GM18508 (cell line): ENCODE data around the gene TEDC1.

Source experiments
- ATAC-seq: cut with Tn5 transposase; IDR thresholded peaks from one replicate; pipeline ENCODE4 v1.9.1; 2021; ENCODE audit warnings: moderate number of reproducible peaks; ENCODE audit not compliant: insufficient read depth, unreplicated experiment

TEDC1 gene

DNA sequence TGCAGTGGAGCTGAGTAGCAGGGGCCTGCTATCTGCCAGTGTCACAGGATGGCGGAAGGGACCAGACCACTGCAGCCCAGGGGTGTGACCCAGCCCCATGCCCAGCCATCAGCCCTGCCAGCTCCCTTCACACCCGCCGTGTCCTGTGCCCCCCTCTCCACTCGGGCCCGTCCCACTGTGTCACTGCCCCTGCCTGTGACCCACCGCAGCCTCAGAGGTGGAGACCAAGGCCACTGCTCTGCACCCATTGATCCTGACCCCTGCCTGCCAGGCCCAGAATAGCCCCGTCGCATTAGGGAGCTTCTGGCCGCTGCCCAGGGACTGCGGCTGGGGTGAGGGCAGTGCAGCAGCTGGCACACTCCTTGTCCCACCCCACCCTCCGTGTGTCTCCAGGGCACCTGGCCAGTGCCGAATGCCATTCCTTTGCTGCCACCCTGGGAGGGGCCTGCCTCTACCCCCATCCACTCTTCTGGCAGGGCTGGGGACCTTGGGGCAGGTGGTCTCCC lies 18.5 kb upstream of the TEDC1 start:
- no peak for ATAC-seq

DNA sequence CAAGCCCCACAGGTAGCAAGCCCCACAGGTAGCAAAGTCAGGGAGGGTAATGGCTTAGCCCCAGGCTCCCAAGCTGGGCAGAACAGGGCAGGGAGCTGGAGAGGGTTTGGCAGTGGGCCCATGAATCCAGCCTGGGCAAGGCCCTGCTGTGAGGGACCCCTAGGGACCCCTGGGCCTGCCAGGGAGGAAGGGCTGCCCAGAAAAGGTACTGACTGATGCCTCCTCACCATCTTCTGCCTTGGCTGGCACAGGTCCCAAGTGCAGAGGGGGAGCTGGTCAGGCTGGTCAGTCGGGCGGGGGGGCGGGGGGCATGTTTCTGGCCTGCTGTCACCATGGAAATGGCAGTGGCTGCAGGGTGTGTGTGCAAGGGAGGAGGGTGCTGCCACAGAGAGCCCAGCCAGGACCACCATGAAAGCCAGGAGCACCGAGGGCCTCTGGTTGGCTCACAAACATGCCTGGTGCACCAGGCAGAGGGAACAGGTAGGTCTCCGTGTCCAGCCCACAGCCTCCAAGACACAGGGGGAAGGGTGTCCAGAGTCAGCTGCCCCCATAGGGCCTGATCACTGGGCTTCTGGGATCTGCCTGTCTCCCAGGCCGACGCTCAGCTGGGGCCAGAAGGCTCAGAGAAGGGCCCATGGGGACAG lies 17.9 kb upstream of the TEDC1 start:
- ATAC-seq = no peak

DNA sequence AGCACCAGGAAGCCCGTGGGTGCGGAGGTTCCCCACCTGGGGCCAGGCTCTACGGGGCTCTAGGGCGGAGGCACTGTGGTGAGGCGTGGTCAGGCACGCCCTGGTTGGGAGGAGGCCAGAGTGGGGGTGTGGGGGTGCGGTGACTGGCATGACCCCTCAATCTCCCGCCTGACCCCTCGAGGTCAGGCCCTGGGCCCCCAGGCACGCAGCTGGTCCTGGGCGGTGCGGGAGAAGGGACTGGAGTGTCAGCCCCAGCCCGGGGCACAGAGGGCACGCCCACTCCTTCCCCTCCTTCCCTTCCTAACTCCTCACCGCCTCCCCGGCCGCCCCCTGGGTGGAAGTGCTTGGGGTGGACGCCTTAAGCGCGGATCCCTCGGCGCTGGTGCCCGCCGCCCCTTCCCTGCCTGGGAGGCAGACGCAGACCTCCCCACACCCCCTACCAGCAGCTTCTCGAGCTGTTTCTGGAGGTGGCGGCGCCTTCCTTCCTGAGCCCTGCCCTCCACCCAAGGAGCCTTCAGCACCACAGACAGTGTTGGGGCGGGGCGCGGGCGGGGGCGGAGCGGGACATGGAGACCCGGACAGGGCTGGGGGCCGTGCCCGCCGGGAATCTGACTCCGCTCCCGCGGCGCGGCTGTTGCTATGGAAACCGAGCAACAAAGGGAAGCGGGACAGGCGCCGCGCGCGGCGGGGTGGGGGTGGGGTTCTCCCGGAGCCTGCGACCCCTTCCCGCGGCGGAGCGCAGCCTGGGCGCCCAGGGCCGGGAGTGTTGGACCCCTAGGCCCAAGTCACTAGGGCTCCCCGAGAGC lies 17.2 kb upstream of the TEDC1 start:
- no peak for ATAC-seq

DNA sequence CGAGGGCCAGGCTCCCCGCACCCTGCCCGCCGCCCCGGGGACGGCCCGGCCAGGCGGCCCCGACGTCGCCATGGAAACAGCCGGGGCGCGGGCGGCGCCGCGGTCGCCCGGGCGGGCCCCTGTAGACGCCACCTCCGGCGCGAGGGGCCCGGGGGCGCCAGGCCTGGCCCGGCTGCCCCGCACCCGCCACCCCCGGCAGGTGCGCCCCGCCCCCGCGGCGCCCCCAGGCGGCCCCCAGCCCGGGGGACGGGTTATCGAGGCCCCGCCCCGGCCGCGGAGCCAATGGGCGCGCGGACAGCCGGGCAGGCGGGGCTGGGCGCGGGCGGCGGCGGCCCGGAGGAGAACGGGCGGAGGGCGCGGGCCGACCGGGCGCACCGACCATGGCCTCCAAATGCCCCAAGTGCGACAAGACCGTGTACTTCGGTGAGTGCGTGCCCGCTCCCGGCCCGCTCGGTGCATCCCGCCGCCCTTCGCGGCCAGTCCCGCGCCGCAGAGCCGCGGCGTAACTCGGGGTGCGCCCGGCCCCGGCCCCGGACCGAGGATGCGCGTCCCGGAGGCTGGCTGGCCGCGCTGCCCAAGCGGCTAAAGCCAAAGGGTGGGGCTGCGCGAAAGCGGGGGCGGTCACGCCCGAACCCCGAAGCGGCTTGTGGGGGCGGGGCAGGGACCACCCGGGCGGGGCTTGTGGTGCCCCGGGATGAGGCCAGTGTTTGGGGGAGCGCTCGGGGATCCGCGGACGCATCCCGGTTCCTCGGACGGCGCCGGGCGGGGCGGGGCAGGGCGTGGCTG lies 16.4 kb upstream of the TEDC1 start, which contains the start of gene CRIP2:
Gene CRIP2 (plus strand): TSS at position 339 of the 786 bp plus-strand sequence. CDS start 42 bp downstream, at position 381.
- ATAC-seq = no peak

DNA sequence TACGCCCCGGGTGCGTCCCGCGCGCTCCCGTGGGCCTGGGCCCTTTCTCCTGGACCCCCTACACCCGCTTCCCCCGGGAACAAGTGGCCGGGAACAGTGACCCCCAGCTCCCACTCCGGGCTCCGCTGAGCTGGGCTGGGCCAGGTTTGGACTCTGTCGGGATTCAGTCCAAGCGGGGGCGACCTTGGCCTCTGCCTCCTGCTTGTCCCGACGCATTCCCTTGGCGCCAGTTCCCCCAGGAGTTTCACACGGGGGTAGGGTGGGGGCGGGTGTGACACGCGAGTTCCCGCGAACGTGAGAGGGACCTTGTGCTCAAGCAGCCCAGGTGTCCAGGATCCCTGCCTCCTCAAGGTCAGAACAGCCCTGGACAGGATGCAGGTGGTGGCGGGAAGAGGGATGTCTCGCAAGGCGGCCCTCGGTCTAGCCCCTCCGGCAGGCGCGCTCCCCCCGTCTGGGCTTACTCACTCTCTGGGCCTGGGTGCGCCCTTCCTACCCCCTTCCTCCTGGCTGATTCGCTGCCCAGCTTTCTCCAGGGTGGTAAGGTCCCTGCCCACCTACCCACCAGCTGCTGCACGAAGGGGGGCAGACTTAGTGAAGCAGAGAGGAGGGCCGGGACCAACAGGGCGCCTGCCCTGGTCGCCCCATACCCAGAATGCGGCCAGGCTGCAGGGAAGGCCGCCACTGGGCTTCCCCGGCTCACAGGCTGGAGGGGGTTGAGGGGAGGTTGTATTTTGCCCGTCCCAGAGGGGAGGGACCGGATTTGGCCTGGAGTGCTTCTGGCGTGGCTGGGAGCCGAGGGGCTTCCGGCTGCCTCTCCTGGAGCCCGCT lies 15.6 kb upstream of the TEDC1 start:
- no peak for ATAC-seq

DNA sequence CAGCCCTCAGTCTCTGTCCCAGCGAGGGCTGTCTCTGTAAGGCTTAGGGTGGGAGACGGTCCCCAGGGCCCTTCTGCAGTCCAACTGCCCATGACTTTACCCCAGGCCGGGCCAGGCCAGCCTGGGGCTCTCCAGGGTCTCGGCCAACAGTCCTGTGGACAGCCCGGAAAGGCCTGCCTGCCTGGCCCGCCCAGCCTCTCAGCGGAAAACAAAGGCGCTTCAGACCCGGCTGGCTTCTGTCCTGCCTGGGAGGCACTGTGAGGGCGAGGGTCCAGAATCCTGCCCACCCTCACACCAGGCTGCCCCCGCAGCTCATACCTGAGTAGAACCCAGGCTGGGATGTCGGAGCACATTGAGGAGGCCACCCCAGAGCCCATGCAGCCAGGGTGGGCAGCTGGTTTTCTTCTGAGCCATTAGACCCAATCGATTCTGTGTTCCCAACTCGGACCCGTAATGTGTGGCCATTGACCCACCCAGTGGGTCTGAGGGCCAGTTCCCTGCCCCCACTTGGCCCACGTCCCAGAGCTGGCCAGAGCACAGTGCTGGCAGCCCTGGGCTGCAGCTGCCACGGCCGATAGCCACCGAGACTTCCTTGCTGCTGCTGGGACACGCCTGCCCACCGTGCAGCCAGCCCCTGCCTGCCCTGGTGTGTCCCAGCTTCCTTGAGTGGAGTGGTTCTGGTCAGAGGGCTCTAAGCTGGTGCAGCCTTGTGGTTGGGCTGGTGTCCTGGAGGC lies 14.8 kb upstream of the TEDC1 start:
- ATAC-seq = no peak

DNA sequence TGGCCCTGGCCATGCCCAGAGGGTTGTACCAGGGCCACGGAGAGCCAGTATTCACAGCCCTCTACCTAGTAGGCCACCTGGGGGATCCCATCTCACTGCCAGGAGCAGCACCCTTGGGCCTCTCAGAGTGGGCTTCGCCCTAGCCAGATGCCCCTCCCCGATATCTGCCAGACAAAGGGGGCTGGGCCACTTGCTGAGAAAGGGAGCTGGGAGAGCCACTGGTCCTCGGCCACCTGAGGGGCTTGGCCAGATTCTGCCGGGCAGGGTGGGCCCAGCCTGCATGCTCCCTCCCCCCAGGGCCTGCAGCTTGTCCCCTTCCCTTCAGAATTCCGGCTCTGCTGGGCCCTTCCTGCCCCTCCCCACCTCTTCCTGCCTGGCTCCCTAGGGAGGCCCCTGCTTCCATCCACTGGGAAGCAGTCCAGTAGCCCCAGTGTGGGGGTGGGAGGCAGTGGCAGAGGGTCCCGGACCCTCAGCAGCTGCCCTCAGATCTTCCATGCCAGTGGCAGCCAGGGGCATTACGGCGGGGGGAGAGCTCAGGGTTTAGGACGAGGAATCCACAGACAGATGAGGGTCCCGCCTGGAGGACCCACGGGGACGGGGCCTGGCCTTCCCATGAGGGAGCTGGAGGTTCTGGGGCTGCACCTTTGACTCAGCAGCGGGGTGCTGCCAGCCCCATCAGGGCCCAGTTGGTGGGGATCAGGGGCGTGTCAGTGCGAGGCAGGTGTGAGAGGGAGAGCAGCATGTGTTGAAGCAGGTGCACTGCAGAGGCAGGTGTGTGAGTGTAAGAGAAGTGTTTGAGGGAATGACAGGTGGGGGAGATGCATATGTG lies 14.0 kb upstream of the TEDC1 start:
- ATAC-seq = no peak

DNA sequence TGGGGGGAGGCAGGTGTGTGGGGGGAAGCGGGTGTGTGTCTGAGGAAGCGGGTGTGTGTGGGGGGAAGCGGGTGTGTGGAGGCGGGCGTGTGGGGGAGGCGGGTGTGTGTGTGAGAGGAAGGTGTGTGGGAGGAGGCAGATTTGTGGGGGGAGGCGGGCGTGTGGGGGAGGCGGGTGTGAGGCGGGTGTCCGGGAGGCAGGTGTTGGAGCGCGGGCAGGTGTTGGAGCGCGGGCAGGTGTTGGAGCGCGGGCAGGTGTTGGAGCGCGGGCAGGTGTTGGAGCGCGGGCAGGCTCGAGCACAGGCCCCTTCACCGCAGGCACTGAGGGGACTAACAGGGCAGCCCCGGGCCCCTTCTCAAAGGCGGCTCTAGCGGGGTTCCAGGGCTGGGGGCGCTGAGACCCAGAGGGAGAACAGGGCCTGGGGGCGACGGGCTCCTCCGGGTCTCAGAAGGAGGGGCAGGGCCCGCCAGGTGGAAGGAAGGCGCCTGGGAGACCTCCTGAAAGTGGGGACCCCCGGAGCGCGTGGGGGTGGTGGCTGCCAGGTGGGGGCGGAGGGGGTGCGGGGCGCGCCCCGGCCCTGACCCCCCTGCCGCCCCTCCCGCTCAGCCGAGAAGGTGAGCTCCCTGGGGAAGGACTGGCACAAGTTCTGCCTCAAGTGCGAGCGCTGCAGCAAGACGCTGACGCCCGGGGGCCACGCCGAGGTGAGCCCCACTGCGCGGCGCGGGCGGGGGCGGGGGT lies 13.2 kb upstream of the TEDC1 start:
- no peak for ATAC-seq

DNA sequence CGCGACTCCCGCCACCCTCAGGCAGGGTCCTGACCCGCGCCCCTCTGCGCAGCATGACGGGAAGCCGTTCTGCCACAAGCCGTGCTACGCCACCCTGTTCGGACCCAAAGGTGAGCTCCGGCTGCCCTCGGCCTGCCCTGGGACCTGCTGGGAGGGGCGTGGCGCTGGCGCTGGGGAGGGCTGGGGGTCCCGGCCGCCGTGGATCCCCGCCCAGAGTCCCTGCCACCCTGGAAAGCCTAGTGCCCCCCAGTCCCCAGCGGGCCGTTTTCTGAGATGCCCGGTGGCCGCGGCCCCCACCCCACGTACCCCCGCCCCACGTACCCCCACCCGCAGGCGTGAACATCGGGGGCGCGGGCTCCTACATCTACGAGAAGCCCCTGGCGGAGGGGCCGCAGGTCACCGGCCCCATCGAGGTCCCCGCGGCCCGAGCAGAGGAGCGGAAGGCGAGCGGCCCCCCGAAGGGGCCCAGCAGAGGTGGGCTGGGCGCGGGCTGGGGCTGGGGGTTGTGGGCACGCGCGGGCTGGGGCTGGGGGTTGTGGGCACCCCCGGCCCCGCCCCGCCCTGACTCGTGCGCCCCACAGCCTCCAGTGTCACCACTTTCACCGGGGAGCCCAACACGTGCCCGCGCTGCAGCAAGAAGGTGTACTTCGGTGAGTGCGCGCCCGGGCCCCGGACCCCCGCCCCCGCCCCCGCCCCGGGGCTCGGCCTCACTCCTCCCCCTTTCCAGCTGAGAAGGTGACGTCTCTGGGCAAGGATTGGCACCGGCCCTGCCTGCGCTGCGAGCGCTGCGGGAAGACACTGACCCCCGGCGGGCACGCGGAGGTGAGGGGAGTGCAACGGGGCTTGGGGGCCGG lies 12.4 kb upstream of the TEDC1 start:
- no peak for ATAC-seq

DNA sequence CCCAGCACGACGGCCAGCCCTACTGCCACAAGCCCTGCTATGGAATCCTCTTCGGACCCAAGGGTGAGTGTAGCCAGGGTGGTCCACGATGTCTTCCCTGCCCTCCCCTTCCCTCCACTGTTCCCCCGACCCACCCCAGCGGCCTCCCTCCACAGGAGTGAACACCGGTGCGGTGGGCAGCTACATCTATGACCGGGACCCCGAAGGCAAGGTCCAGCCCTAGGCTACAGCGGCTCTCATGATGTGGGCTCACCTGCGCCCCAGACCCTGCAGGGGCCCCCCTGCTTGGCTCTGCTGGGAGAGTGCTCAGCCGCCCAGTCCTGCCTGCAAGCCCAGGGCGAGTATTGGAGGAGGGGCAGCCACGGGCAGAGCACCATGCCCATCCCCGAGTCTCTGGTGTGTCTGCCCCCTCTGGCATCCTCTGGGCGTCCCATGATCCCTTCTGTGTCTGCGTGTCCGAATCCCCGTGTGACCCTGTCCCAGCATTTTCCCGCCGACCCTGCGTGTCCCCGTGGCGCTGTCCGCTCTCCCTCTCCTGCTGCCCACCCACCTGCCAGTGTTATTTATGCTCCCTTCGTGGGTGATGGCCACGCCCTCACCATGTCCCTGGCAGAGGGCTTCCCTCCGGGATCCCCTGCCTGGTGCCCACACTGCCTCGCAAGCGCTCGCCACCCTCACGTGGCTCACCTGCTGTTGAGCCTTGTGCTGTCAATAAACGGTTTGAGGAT lies 11.5 kb upstream of the TEDC1 start:
- ATAC-seq = no peak

DNA sequence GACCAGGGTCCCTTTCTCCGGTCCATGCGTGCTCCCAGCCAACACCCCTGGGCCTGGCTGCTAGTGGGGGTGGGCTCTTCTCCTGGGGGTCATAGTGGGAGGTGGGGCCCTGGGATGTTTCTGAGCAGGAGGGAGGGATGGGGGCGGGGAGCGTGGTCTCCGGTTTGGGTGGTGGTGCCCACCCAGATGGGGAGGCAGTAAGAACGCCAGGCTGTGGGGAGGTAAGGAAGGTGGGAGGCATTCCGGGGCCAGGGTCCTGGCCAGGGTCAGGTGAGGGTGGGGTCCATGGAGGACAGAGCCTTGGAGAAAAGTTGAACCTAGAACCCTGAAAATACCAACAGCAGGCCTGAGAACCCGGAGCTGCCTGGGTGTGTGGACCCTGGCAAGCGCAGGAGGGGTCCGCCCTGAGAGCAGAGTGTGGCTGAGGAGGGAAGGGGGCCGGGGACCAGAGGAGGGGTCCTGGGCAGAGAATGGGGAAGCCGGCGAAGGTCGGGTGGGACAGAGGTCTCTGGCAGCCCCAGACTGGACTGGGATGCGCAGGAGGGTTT lies 10.8 kb upstream of the TEDC1 start:
- ATAC-seq = no peak

DNA sequence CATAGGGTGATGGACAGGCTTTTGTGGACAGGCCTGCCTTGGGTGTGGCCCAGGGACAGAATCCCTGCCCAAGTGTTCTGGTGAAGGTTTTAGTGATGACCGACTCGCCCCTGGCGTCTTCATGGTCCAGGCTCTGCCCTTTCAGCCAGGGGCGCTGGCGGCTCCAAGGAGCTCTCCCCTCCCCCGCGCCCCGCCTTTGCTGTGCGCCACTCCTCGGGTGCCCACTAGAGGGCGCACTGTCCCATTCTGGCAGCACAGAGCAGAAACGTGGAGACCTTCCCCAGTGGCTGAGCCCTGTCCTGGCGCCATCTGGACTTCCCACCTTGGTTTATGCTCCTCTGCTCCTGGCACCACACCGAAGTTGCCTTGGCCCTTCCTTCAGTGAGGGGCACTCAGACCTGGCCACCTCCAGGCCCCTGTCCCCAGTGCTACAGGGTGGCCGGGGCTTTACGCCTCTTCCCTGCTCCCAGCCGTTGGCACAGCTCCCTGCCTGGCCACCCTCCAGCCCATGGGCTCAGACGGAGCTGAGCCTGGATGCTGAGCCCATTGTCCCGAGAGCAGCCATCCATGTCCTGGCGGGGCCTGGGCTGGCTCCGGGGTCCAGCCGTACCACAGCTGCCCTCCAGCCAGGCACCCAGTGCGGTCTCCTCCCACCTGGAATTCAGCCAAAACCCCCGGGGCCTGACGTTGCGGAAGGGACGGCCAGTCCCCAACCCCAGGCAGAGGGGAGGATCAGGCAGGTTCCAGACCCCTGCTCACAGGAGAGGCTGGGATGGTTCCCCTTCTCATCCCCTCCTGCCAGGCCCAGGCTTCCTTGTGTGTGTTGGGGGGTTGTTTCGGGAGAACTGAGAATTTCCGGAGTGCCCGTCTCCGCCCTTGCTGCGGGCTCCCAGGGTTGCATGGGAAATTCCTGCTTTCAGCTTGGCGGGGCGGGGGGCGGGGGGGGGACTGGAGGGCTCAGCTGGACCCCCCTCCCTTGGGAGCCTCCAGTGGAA lies 9.9 kb upstream of the TEDC1 start:
- ATAC-seq = no peak

DNA sequence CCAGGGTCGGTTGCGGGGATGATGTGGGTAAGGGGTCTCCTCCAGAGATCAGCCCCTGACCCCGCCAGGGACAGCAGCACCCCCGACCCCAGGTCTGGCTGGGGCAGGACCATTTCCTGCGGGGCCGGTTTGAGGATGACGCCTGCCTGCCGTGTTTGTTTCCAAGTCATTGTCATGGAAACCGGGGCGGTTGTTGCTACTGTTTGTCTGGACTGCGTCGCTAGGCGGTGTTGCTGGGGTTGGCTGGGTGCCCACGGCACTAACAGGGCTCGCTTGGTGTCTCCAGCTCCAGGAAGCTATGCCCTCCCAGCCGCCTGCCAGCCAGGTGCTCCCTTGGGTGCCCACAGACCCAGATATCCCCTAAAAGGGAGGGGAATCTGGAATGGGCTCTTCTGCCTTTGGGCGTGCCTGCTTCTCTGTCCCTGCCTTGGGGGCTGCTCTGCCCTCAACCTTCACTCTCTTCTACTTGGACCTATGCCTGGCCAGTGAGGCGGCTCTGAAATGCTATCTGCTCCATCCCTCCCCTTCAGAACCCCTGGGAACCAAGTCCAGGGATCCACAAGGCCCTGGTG lies 9.1 kb upstream of the TEDC1 start:
- no peak for ATAC-seq

DNA sequence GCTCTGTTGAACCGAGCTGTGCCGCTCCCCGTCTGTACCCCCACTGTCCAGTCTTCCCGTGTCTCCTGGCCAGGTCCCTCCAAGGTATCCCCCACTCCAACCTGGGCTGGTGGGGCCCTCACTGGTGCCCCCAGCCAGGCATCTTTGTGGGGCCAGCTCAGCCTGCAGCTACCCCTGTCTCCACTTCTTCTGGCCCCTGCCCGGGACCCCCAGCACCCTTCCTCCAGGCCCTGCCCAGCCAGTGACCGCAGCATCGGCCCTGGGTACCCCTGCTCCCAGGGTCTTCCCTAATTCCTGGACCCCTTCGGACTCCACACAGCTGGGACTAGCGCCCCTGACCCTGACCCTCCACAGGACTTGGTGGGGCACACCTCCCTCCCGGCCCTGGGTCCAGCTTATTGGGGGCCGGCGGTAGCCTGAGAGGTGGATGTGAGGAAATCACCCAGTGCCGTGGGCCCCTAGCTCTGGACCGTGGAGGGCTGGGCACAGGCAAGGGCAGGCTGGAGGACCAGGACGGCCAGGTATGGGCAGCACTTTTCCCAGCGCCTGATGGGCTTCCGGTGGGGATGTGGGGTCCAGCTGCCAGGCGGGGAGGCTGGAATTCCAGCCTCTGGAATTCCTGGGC lies 8.4 kb upstream of the TEDC1 start:
- no peak for ATAC-seq
